AG09319 (cell line): ENCODE measurements around the gene RNF224.

ENCODE experiments used
- DNase-seq: peaks from one replicate; pipeline ENCODE4 v3.0.0-alpha.2; 2010; ENCODE audit warnings: low read depth; ENCODE audit errors: extremely low read depth
- CTCF ChIP-seq: IDR thresholded peaks from 2 replicates; pipeline ENCODE4 v1.5.1; 2011; ENCODE audit warnings: low read depth, mild to moderate bottlenecking, inconsistent platforms, low read length, moderate library complexity

Gene RNF224

DNA sequence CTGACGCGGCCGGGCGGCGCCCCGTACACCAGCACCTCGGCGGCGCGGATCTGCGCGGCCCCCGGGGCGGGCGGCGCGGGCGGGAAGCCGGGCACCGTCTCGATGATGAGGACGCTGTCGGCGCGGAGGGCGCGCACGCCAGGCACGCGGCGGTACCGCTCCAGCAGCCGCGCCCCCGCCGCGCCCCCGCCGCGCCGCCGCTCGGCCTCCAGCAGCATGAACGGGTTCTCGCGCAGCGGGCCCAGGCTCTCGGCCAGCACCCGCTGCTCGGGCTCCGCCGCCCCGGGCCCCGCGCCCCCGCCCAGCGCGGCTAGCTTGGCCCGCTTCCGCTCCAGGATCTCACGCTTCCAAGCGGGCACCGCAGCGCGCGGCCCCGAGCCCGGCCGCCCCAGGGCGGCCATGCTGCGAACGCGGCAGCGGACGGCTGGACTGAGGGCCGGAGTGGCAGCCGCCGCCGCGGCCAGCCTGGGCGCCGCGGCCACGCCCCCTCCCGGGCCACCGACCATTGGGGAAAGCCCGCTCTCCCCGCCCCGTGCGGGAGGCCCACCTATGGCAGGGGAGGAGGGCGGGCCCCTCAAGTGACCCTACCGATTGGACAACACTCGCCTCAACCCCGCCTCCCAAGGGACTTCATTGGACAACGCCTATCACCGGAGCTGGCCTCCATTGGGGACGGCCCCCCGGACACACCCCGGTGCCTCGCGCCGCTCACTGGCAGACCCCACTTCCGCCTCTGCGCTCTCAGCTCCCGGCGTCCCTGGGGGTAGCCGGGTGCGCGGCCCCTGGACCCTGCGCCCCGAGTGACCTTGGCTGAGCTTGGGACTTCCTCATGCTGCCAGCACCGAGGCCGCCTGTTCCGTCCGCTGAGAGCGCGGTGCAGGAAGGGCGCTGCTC lies 26.7 kb upstream of the RNF224 start, which contains the start of gene TPRN:
Gene TPRN (minus strand): TSS at position 431 of the 894 bp plus-strand sequence. CDS start 30 bp downstream, at position 401.
- DNase-seq: peak; percentile 97
- no peak for TF ChIP-seq CTCF

GRCh38 chr9:137201205-137201868 lies 26.0 kb upstream of the RNF224 start:
- DNase-seq: no peak
- no peak for TF ChIP-seq CTCF

GRCh38 chr9:137202966-137203365 lies 24.3 kb upstream of the RNF224 start:
- TF ChIP-seq CTCF: no peak
- DNase-seq: no peak

GRCh38 chr9:137204731-137205125 lies 22.6 kb upstream of the RNF224 start:
- no peak for DNase-seq
- no peak for TF ChIP-seq CTCF

GRCh38 chr9:137205126-137206069 lies 21.9 kb upstream of the RNF224 start, which contains the start of the genes NDOR1 and TMEM203:
NDOR1 (plus strand) TSS chr9:137205700; CDS start chr9:137205778, 78 bp downstream.
TMEM203 (minus strand) TSS chr9:137205648; CDS start chr9:137205414, 234 bp downstream.
- no peak for TF ChIP-seq CTCF
- peak; percentile 11 for DNase-seq

GRCh38 chr9:137206602-137207001 lies 20.7 kb upstream of the RNF224 start:
- TF ChIP-seq CTCF: no peak

More at GRCh38 chr9:137206602-137207001, 20.7 kb upstream of the RNF224 start:
- no peak for DNase-seq
